ENCODE results near the gene KCTD1. TPM values are rescaled to one million over a fixed set of nuclear protein-coding genes. Genes with fewer than 3 reads are reported as not detected.

The KCTD1 gene
- total RNA-seq, 1 donor from 2014 or later, result 5.5 TPM

DNA sequence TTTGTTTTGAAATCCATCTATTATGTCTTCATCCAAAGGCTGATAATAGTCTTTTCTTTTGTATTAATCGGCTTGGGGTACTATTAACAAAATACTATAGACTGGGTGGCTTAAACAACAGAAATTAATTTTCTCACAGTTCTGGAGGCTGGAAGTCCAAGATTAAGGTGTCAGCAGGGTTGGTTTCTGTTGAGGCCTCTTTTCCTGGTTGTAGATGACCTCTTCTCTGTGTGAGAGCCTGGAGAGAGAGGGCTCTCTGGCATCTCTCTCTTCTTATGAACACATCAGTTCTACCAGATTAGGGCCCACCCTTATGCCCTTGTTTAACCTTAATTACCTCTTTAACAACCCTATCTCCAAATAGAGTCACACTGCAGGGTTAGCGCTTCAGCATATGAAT lies 14.2 kb upstream of the KCTD1 start:
- Mint-ChIP-seq H3K4me3 (no peak overlapping the region), H3K9me3 (no peaks in the 10 kb centered on the region), H3K4me1 (ENCODE audit: low read depth) (no peaks in the 10 kb centered on the region), H3K36me3 (ENCODE audit: low read depth) (no peaks in the 10 kb centered on the region), H3K27ac (no peak overlapping the region), H3K27me3 (ENCODE audit: insufficient read depth) (peaks cover 23% of the 10 kb centered on the region)
- intact Hi-C loops (cut with micrococcal nuclease), result no loop called here
- DNase-seq (ENCODE audit: low spot score), result no peak

DNA sequence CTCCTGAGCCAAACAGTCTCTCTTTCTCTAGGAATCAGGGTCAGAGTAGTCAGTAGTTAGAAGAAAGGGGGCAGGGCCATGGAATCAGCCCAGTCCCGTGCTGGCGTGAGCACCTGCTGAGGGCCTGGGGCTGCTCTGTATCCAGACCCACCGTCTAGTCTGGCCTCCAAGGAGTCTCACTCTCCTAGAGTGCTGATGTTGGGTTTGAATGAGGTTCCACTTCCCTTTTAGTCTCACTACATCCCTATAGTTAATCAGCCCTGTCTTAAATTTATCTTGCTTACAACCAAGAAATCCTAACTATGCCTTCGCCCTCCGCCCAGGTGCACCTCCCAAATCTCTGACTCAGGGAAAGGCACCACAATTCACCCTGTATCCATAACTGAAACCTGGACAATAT lies 13.4 kb upstream of the KCTD1 start:
- no peaks in the 10 kb centered on the region for H3K36me3 Mint-ChIP-seq (ENCODE audit: low read depth)
- no peak for DNase-seq (ENCODE audit: low spot score)
- no peaks in the 10 kb centered on the region for H3K9me3 Mint-ChIP-seq
- peaks cover 22% of the 10 kb centered on the region for H3K27me3 Mint-ChIP-seq (ENCODE audit: insufficient read depth)
- H3K4me3 Mint-ChIP-seq, result no peak overlapping the region
- H3K4me1 Mint-ChIP-seq (ENCODE audit: low read depth), result no peaks in the 10 kb centered on the region
- intact Hi-C loops (cut with micrococcal nuclease), result no loop called here
- H3K27ac Mint-ChIP-seq, result no peak overlapping the region

DNA sequence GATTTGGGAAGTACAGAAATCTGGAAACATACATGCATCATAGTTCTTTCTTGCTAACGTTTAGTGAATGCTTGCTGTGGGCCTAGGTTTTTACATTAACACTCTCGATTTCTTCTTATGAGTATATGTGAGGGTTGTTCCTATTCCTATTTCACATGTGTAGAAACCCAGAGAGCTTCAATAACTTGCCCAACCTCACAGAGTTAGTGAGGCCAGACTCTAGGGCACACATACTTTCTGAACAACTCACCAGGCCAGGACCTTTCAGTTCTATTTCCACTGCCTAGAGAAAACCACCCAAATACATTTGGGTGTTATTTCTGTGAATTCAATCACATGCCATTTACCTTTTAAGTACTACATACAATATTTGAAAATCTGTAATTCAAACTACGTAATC lies 8.2 kb upstream of the KCTD1 start:
- Mint-ChIP-seq H3K36me3 (ENCODE audit: low read depth) (no peaks in the 10 kb centered on the region), H3K27me3 (ENCODE audit: insufficient read depth) (peaks cover 48% of the 10 kb centered on the region), H3K4me3 (no peak overlapping the region), H3K27ac (no peak overlapping the region), H3K4me1 (ENCODE audit: low read depth) (peaks cover 2% of the 10 kb centered on the region), H3K9me3 (no peaks in the 10 kb centered on the region)
- intact Hi-C loops (cut with micrococcal nuclease), result no loop called here
- no peak for DNase-seq (ENCODE audit: low spot score)

DNA sequence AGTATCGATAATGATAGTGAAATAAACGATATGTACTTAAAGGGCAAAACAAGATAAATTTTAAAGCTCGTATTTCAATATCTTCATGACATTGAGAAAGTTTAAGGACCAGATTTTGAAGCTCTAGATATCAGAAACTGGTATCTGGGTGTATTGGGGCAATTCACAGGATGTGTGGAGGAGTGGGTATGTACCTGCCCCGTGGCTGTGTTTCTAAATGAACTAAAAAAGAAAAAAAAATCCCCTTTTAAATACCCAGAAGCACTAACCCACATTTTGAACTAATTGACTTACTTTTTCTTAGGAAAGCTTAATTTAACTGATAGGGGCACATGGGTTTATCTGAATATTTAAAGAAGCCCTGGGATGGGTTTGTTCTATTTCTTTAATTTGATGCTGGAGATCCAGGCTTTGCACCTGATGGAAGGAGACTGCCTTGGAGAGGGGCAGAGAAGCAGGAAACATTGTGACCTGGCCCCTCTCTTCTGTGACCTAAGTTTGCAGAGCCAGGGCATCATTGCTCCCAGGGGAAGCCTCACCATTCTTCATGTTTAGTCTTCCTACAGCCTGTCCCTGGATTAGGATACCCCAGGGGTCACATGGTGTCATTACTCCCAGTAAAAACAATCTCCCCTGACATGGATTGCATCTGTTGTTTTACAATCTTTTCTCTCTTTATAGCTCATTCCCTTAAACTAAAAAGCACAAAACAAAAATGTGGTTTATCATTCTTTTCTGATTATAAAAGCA lies 7.6 kb upstream of the KCTD1 start:
- no peak overlapping the region for H3K27ac Mint-ChIP-seq
- H3K4me1 Mint-ChIP-seq (ENCODE audit: low read depth), result peaks cover 5% of the 10 kb centered on the region
- no peak for DNase-seq (ENCODE audit: low spot score)
- H3K27me3 Mint-ChIP-seq (ENCODE audit: insufficient read depth), result peaks cover 54% of the 10 kb centered on the region
- no peaks in the 10 kb centered on the region for H3K9me3 Mint-ChIP-seq
- intact Hi-C loops (cut with micrococcal nuclease), result no loop called here
- no peaks in the 10 kb centered on the region for H3K36me3 Mint-ChIP-seq (ENCODE audit: low read depth)
- H3K4me3 Mint-ChIP-seq, result no peak overlapping the region

DNA sequence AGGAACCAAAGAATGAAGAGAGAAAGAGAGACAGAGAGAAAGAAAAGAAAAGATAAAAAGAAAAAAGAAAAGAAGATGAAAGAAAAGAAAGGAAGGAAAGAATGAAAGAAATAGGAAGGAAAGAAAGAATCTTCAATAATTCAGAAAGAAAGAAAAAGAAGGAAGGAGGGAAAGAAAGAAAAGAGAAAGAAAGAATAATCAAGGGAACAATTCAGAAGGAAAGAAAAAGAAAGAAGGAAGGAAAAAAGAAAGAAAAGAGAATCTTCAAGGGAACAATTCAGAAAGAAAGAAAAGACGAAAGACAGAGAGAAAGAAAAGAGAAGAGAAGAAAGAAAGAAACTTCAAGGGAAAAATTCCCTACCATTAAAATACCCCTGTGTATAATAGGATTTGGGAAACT lies 5.6 kb upstream of the KCTD1 start:
- H3K4me3 Mint-ChIP-seq, result no peak overlapping the region
- H3K9me3 Mint-ChIP-seq, result no peaks in the 10 kb centered on the region
- no peak for DNase-seq (ENCODE audit: low spot score)
- H3K4me1 Mint-ChIP-seq (ENCODE audit: low read depth), result peaks cover 5% of the 10 kb centered on the region
- H3K27me3 Mint-ChIP-seq (ENCODE audit: insufficient read depth), result peaks cover 63% of the 10 kb centered on the region
- H3K36me3 Mint-ChIP-seq (ENCODE audit: low read depth), result no peaks in the 10 kb centered on the region
- intact Hi-C loops (cut with micrococcal nuclease), result loop anchor here (5.0 kb wide), 1 partner anchor 1202 kb away; the partner anchor contains the start of gene ZNF521
- no peak overlapping the region for H3K27ac Mint-ChIP-seq

DNA sequence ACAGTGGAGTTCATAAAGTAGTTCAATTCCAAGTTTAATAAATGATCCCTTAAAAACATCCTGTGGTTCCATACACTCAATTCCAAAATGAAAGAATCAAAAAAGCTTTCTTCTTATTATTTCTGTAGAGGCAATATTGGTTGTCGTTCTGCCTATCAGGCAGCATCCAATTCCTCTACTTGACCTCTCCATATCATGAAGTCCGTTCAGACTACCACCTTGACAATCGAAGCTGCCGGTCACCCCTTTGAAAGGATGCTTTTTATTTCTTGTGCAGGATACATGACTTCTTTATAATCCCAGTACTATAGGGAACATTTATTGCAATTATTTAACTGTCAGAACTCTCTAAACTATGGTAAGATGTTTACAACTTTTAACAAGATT lies 3.3 kb upstream of the KCTD1 start:
- H3K27me3 Mint-ChIP-seq (ENCODE audit: insufficient read depth), result peaks cover 59% of the 10 kb centered on the region

DNA sequence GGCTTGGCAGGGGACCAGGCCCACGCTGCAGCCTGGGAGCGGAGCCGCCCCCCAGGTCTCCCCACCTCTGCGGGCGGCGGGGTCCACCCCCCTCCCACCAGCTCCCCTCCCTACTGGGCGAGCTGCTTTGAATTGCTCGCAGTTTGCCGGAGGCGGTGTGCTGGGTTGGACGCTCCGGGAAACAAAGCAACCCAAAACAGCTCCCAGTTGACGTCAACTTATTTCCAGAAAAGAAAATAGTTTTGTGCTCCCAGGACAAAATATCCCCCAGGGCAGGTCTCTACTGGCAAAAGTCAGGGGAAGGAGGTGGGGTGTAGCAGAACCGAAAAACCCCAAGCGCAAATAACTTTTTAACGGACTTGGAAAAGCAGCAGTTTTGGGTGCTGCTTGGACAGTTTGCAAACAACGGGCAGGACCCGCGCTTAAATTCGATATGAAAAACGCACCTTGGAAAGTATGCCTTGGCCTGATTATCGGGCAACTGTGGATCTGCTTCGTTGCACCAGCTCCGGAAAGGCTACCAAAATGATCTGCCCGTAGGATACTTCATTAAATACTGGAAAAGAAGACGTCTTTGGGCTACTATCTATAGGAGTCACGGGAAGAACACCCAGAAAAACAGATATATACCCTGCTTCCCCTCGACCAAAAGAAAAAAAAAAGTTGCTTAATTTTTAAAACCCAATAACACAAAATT lies 2.8 kb upstream of the KCTD1 start:
- H3K4me1 Mint-ChIP-seq (ENCODE audit: low read depth), result peaks cover 5% of the 10 kb centered on the region
- H3K27me3 Mint-ChIP-seq (ENCODE audit: insufficient read depth), result peaks cover 57% of the 10 kb centered on the region
- H3K36me3 Mint-ChIP-seq (ENCODE audit: low read depth), result peaks cover 3% of the 10 kb centered on the region
- H3K27ac Mint-ChIP-seq, result no peak overlapping the region
- intact Hi-C loops (cut with micrococcal nuclease), result loop anchor here (5.0 kb wide), 1 partner anchor 1199 kb away; the partner anchor contains the start of gene ZNF521
- DNase-seq (ENCODE audit: low spot score), result no peak
- no peak overlapping the region for H3K4me3 Mint-ChIP-seq
- no peaks in the 10 kb centered on the region for H3K9me3 Mint-ChIP-seq

More for the DNA sequence above, 3.3 kb upstream of the KCTD1 start:
- Mint-ChIP-seq H3K27ac (no peak overlapping the region), H3K4me1 (ENCODE audit: low read depth) (peaks cover 5% of the 10 kb centered on the region), H3K9me3 (no peaks in the 10 kb centered on the region), H3K36me3 (ENCODE audit: low read depth) (no peaks in the 10 kb centered on the region), H3K4me3 (no peak overlapping the region)
- DNase-seq (ENCODE audit: low spot score), result no peak
- intact Hi-C loops (cut with micrococcal nuclease), result loop anchor here (5.0 kb wide), 1 partner anchor 1199 kb away; the partner anchor contains the start of gene ZNF521

DNA sequence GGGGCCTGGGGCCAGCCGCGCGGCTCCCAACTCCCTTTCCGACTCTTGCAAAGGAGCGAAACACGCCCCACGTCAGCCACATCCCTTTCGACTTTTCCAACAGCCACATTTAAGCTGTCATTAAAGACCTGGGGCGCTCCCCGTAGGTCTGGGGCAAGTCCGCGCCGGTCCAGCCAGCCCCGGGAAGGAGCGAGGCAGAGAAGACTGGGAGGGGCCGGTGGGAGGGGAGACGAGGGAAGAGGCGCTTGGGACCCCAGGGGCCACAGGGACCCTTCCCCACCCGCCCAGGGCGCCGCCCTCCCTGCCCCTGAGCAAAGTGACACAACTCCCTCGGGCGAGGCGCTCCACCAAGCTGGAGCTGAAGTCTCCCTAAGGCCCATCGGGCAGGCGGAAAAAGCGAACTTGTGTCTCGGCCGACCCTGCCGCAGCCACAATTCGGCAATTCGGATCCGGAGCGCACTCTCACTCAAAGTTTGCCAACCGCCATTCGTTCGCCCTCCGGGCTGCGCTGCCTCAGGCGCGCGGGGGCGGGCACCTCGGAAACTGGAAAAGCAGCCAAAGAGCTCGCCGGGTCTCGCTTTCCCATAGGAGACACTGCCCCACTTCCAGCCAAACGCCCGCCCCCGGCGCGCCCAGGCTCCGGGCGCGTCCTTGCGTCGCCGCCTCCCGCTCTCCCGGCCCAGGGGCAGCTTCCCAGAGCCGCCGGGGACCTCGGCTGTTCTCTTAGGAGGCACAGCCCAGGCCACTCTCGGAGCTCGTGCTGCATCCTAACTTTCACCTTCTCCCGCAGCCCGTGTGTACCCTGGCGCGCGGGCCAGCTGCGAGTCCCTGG lies 1.1 kb upstream of the KCTD1 start:
- no peaks in the 10 kb centered on the region for H3K9me3 Mint-ChIP-seq
- intact Hi-C loops (cut with micrococcal nuclease), result loop anchor here (2.0 to 10.0 kb wide), 6 partner anchors 105 to 1625 kb away; partner anchors contain the start of genes CDH2, SS18, TAF4B and ZNF521
- H3K36me3 Mint-ChIP-seq (ENCODE audit: low read depth), result peaks cover 3% of the 10 kb centered on the region
- H3K4me3 Mint-ChIP-seq, result peak overlapping the region; percentile 74
- H3K4me1 Mint-ChIP-seq (ENCODE audit: low read depth), result peaks cover 7% of the 10 kb centered on the region
- no peak for DNase-seq (ENCODE audit: low spot score)
- no peak overlapping the region for H3K27ac Mint-ChIP-seq
- H3K27me3 Mint-ChIP-seq (ENCODE audit: insufficient read depth), result peaks cover 51% of the 10 kb centered on the region

DNA sequence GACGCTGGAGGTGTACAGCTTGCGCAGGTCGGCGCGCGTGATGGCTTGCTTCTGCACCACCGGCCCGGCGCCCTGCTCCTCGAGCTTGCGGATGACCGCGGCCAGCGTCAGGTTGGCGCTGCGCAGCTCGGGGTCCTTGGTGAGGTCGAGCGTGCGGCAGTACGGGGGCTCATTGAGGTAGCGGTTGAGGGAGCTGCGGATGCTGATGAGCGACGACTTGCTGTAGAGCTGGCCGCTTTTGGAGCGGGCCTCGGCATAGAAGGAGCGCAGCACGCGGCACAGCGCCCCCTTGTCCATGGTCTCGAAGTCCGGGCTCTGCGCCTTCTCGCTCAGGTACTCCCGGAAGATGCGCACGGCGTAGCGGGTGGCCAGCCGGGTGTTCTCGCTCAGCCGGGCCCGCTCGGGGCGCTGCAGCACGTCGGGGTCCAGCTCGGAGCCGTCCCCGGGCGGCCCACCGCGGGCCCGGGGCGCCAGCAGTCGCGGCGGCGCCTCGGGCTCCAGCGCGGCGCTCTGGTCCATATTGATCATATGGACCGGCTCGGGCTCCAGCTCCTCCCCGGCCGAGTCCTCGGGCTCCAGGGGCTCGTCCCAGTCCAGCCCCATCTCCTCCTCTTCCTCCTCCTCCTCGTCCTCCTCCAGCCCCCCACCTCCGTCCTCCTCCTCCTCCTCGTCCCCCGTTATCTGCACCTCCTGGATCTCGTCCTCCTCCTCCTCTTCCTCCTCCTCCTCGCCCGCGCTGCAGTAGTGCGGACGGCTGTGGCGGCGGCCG lies 523 bp downstream of the KCTD1 start:
- intact Hi-C loops (cut with micrococcal nuclease), result loop anchor here (1.0 to 10.0 kb wide), 6 partner anchors 107 to 1627 kb away; partner anchors contain the start of genes CDH2, SS18 and TAF4B
- H3K4me3 Mint-ChIP-seq, result peak overlapping the region; percentile 90
- H3K27ac Mint-ChIP-seq, result peak overlapping the region; percentile 80
- peaks cover 14% of the 10 kb centered on the region for H3K4me1 Mint-ChIP-seq (ENCODE audit: low read depth)
- peak; percentile 44 for DNase-seq (ENCODE audit: low spot score)
- H3K27me3 Mint-ChIP-seq (ENCODE audit: insufficient read depth), result peaks cover 34% of the 10 kb centered on the region
- peaks cover 3% of the 10 kb centered on the region for H3K36me3 Mint-ChIP-seq (ENCODE audit: low read depth)
- no peaks in the 10 kb centered on the region for H3K9me3 Mint-ChIP-seq

DNA sequence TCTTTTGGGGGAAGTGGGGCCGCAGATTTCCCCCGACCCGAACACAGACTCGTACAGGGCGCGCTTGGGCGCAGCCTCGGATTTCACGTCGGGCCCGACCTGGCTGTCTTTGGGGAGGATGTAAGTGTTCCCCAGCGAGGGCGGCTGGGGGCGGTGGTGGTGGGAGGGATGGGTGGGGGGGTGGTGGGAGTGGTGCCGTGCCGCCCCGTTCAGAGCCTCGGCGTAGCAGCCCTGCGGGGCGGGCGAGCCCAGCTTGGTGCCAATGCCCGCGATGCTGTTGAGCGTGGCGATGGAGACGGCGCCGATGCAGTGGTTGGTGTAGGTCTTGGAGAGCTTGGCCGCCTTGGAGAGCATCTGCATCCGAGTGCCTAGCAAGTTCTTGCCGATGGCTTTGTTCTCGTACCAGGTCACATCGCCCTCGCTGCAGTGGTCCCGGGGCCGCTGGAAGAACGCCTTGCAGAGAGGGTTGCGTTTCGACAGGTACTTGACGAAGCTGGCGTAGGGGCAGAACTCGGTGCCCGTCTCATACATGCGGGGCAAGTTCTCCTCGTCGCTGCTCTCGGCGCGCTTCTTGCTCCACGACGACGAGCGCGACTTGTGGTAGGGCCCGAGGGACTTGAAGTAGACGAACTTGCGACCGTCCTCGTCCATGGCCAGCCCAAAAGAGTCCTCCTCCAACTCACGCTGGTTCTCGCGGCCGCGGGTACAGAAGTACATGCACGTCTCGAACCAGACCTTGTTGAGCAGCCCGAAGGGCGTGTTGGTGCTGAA lies 1.3 kb downstream of the KCTD1 start:
- Mint-ChIP-seq H3K36me3 (ENCODE audit: low read depth) (peaks cover 3% of the 10 kb centered on the region), H3K4me1 (ENCODE audit: low read depth) (peaks cover 14% of the 10 kb centered on the region), H3K9me3 (no peaks in the 10 kb centered on the region), H3K4me3 (peak overlapping the region; percentile 90), H3K27ac (no peak overlapping the region), H3K27me3 (ENCODE audit: insufficient read depth) (peaks cover 26% of the 10 kb centered on the region)
- no peak for DNase-seq (ENCODE audit: low spot score)
- intact Hi-C loops (cut with micrococcal nuclease), result loop anchor here (1.0 to 10.0 kb wide), 4 partner anchors 164 to 1628 kb away; partner anchors contain the start of genes CDH2 and TAF4B

DNA sequence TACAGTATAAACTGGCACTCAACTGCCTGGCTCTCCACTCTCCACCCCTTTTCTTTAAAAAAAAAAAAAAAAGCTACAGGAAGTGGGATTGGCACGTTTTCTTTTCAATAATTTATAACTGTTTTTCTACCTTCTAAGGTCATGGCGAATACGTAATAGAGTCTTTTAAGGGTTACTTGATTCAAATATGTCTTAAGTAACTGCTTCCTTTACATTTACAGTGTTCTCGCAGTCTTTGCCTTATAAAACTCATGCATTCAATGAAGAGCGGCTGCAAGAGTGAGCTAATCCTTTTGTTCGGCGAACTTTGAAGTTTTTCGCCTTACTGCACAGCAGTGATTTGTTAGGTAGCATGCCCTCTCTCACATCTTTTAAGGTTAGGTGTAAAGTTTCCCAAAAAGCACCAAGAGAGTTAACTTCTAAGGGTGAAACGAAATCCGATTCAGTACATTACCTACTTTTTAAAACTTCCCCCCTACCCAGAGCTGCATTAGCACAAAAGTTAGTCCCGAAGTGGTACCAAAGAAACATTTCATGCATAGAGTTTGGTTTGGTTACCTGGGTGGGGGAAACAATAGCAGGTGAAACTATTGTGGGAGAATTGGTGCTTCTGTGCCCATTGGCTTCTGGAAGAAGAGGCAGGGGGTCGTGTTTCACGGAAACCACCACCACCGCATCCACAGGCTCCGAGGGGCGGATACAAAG lies 2.0 kb downstream of the KCTD1 start:
- H3K4me3 Mint-ChIP-seq, result peak overlapping the region; percentile 68
- H3K27ac Mint-ChIP-seq, result no peak overlapping the region
- peaks cover 3% of the 10 kb centered on the region for H3K36me3 Mint-ChIP-seq (ENCODE audit: low read depth)
- intact Hi-C loops (cut with micrococcal nuclease), result loop anchor here (5.0 to 10.0 kb wide), 3 partner anchors 166 to 1628 kb away; partner anchors contain the start of genes CDH2 and TAF4B
- H3K27me3 Mint-ChIP-seq (ENCODE audit: insufficient read depth), result peaks cover 19% of the 10 kb centered on the region
- H3K4me1 Mint-ChIP-seq (ENCODE audit: low read depth), result peaks cover 9% of the 10 kb centered on the region
- DNase-seq (ENCODE audit: low spot score), result no peak
- H3K9me3 Mint-ChIP-seq, result no peaks in the 10 kb centered on the region

Measured in activated T-helper 1 cell treated with anti-CD3 and anti-CD28 coated beads, Interleukin-12 subunit alpha, Interleukin-12 subunit beta, Interleukin-2, Interleukin-4 antibody, amounts not matched to agents 30 ng/mL and 10 ng/mL and 1 ng/mL, durations not matched to agents 14 hours and 24 hours and 36 hours (primary cell).